DOHH2 (cell line): ENCODE measurements around the gene C20orf173.

Experiments
- EZH2phosphoT487 ChIP-seq: fragments of 200-600 bp; sonication (generic); IDR thresholded peaks from 2 replicates; pipeline ENCODE4 v1.6.1; 2017; ENCODE audit warnings: borderline replicate concordance, mild to moderate bottlenecking, antibody characterized with exemption, low read length, moderate library complexity, mixed read lengths
- TF ChIP-seq, protein P1 (sequence below): fragments of 200-600 bp; sonication (generic); IDR thresholded peaks from one replicate; pipeline ENCODE4 v1.5.1; 2014; ENCODE audit warnings: antibody characterized with exemption, mild to moderate bottlenecking, low read depth, low read length; ENCODE audit not compliant: poor library complexity, severe bottlenecking

DNA sequence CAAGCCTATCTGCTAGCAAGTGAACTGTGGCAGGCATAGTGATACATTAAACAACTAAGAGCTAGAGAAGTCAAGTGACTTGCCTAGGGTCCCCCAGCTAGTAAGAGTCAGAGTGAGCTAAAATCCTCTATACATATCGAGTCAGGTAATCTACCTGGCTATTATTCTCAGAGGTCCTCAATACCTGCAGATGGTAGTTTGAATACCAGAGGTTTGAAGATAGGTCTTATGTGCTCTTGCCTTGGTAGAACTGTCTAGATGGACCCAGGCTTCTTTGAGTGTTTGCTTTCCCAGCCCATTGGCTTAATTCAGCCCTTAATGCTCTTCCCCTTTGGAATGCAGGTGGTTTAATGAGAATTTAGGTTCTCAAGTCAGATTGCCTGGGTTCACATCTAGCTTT lies 13.5 kb upstream of the C20orf173 start:
- TF ChIP-seq, protein P1, sequence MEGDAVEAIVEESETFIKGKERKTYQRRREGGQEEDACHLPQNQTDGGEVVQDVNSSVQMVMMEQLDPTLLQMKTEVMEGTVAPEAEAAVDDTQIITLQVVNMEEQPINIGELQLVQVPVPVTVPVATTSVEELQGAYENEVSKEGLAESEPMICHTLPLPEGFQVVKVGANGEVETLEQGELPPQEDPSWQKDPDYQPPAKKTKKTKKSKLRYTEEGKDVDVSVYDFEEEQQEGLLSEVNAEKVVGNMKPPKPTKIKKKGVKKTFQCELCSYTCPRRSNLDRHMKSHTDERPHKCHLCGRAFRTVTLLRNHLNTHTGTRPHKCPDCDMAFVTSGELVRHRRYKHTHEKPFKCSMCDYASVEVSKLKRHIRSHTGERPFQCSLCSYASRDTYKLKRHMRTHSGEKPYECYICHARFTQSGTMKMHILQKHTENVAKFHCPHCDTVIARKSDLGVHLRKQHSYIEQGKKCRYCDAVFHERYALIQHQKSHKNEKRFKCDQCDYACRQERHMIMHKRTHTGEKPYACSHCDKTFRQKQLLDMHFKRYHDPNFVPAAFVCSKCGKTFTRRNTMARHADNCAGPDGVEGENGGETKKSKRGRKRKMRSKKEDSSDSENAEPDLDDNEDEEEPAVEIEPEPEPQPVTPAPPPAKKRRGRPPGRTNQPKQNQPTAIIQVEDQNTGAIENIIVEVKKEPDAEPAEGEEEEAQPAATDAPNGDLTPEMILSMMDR, result no peak
- no peak for TF ChIP-seq EZH2phosphoT487
